PC-3 (cell line): ENCODE measurements around the gene HOXD11. TPM values are rescaled to one million over a fixed set of nuclear protein-coding genes. Genes with fewer than 3 reads are reported as not detected.

ENCODE experiments used
- ATAC-seq: fragments of 200-7000 bp; cut with Tn5 transposase; 2 replicates; pipeline ENCODE4 v1.9.1; 2020; ENCODE audit warnings: mild to moderate bottlenecking, moderate library complexity
- BruUV-seq: library from RNA; stranded (reverse); fragments of 400-500 nt; replicated peaks from 2 replicates; lab custom pipeline; 2021; lab: Mats Ljungman, UMichigan
- CTCF ChIA-PET: fragments of 300-600 bp; sonication (Branson Sonifier 250); formaldehyde crosslinking; loops from one replicate; lab custom pipeline; 2022; ENCODE audit warnings: antibody characterized with exemption; lab: Charles Lee
- POLR2A ChIA-PET: fragments of 300-600 bp; sonication (Branson Sonifier 250); formaldehyde crosslinking; loops from one replicate; lab custom pipeline; 2022; ENCODE audit warnings: antibody characterized with exemption; ENCODE audit not compliant: unreplicated experiment; lab: Charles Lee
- DNase-seq: peaks from one replicate; pipeline ENCODE4 v3.0.0-alpha.2; 2015
- H2AFZ ChIP-seq: fragments of 300-600 bp; sonication (generic); 2 replicates; pipeline ENCODE4 v1.6.0; 2016; ENCODE audit warnings: antibody characterized with exemption, low read length
- H3F3A ChIP-seq: fragments of 300-600 bp; sonication (generic); one replicate; pipeline ENCODE4 v1.6.0; 2017; ENCODE audit warnings: antibody characterized with exemption, low read length, control low read depth, mild to moderate bottlenecking; ENCODE audit not compliant: unreplicated experiment
- H3K27ac ChIP-seq: fragments of 300-600 bp; sonication (generic); 2 replicates; pipeline ENCODE4 v1.5.1; 2016; ENCODE audit warnings: mild to moderate bottlenecking, low read length
- H3K27me3 ChIP-seq: fragments of 300-600 bp; sonication (generic); 2 replicates; pipeline ENCODE4 v1.6.1; 2016; ENCODE audit warnings: low read length, mixed read lengths
- H3K36me3 ChIP-seq: fragments of 300-600 bp; sonication (generic); 2 replicates; pipeline ENCODE4 v1.6.1; 2016; ENCODE audit warnings: low read depth, mixed run types, low read length, mixed read lengths
- H3K4me1 ChIP-seq: fragments of 300-600 bp; sonication (generic); 2 replicates; pipeline ENCODE4 v1.5.1; 2016; ENCODE audit warnings: low read length; ENCODE audit not compliant: insufficient read depth
- H3K4me2 ChIP-seq: fragments of 300-600 bp; sonication (generic); 2 replicates; pipeline ENCODE4 v1.6.0; 2016; ENCODE audit warnings: low read length
- H3K4me3 ChIP-seq: fragments of 300-600 bp; sonication (generic); 2 replicates; pipeline ENCODE4 v1.5.1; 2016; ENCODE audit warnings: mild to moderate bottlenecking, low read length, mixed read lengths
- H3K79me2 ChIP-seq: fragments of 300-600 bp; sonication (generic); 2 replicates; pipeline ENCODE4 v1.6.1; 2017; ENCODE audit warnings: low read length, mixed read lengths
- H3K9ac ChIP-seq: fragments of 300-600 bp; sonication (generic); 2 replicates; pipeline ENCODE4 v1.6.0; 2016; ENCODE audit warnings: mild to moderate bottlenecking, low read length
- H3K9me2 ChIP-seq: fragments of 300-600 bp; sonication (generic); replicated peaks from 2 replicates; pipeline ENCODE4 v1.6.1; 2016; ENCODE audit warnings: mixed run types, low read length, mixed read lengths
- H3K9me3 ChIP-seq: fragments of 300-600 bp; sonication (generic); 2 replicates; pipeline ENCODE4 v1.6.1; 2016; ENCODE audit warnings: low read length, mixed read lengths
- H4K20me1 ChIP-seq: fragments of 300-600 bp; sonication (generic); 2 replicates; pipeline ENCODE4 v1.6.1; 2016; ENCODE audit warnings: low read length, mixed read lengths
- EZH2 ChIP-seq: fragments of 300-600 bp; sonication (generic); IDR thresholded peaks from one replicate; pipeline ENCODE4 v1.6.1; 2017; ENCODE audit warnings: antibody characterized with exemption, mild to moderate bottlenecking, low read length; ENCODE audit not compliant: unreplicated experiment
- EZH2phosphoT487 ChIP-seq: fragments of 300-600 bp; sonication (generic); IDR thresholded peaks from 2 replicates; pipeline ENCODE4 v1.6.1; 2018; ENCODE audit warnings: mild to moderate bottlenecking, antibody characterized with exemption, low read length, borderline replicate concordance
- intact Hi-C: fragments of 100-400 bp; cut with micrococcal nuclease; formaldehyde crosslinking; loops from 2 replicates; pipeline ENCODE4 v1.9.0; 2023
- total RNA-seq: library from RNA; depleted of rRNA; stranded (reverse); fragments of >200 nt; gene quantifications from 2 replicates; pipeline ENCODE4 v1.2.3, GENCODE V29; 2014
- TF ChIP-seq, protein P1 (sequence below): fragments of 300-600 bp; sonication (generic); conservative IDR thresholded peaks from 2 replicates; pipeline ENCODE4 v1.5.1; 2017; ENCODE audit warnings: antibody characterized with exemption, low read depth, mild to moderate bottlenecking, low read length

The HOXD11 gene
- total RNA-seq, 1 experiment from 2014 or later: not detected

GRCh38 chr2:176152350-176153181, 45.5 kb downstream of the HOXD11 start:
- Histone ChIP-seq H3K4me3 (no peak overlapping the region), H2AFZ (no peak overlapping the region), H3K9ac (no peak overlapping the region), H3K36me3 (no peaks in the 10 kb centered on the region), H3K79me2 (no peaks in the 10 kb centered on the region), H3F3A (no peaks in the 10 kb centered on the region), H4K20me1 (no peaks in the 10 kb centered on the region), H3K27me3 (no peaks in the 10 kb centered on the region), H3K9me2 (no peaks in the 10 kb centered on the region), H3K9me3 (no peaks in the 10 kb centered on the region), H3K4me1 (no peaks in the 10 kb centered on the region), H3K27ac (no peak overlapping the region), H3K4me2 (no peak overlapping the region)
- intact Hi-C loops: no loop called here
- ChIA-PET CTCF (no interaction called here), POLR2A (no interaction called here)
- TF ChIP-seq EZH2phosphoT487 (no peak), EZH2 (no peak)
- TF ChIP-seq, protein P1, sequence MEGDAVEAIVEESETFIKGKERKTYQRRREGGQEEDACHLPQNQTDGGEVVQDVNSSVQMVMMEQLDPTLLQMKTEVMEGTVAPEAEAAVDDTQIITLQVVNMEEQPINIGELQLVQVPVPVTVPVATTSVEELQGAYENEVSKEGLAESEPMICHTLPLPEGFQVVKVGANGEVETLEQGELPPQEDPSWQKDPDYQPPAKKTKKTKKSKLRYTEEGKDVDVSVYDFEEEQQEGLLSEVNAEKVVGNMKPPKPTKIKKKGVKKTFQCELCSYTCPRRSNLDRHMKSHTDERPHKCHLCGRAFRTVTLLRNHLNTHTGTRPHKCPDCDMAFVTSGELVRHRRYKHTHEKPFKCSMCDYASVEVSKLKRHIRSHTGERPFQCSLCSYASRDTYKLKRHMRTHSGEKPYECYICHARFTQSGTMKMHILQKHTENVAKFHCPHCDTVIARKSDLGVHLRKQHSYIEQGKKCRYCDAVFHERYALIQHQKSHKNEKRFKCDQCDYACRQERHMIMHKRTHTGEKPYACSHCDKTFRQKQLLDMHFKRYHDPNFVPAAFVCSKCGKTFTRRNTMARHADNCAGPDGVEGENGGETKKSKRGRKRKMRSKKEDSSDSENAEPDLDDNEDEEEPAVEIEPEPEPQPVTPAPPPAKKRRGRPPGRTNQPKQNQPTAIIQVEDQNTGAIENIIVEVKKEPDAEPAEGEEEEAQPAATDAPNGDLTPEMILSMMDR: no peak
- DNase-seq (no peak), ATAC-seq (no peak)
- BruUV-seq: no TSS peak

GRCh38 chr2:176154576-176155252, 47.6 kb downstream of the HOXD11 start:
- ChIA-PET POLR2A (no interaction called here), CTCF (interaction anchor here (0.7 kb wide), 2 partner anchors 8 to 499 kb away, joined by 4 read pairs; no protein-coding TSS in a partner anchor)
- no peak for DNase-seq
- Histone ChIP-seq H3K4me1 (no peaks in the 10 kb centered on the region), H3K9me2 (no peaks in the 10 kb centered on the region), H3K4me2 (no peak overlapping the region), H4K20me1 (no peaks in the 10 kb centered on the region), H3K9ac (no peak overlapping the region), H3F3A (no peaks in the 10 kb centered on the region), H3K27ac (no peak overlapping the region), H3K27me3 (no peaks in the 10 kb centered on the region), H3K4me3 (no peak overlapping the region), H2AFZ (no peak overlapping the region), H3K36me3 (no peaks in the 10 kb centered on the region), H3K9me3 (no peaks in the 10 kb centered on the region), H3K79me2 (no peaks in the 10 kb centered on the region)
- no TSS peak for BruUV-seq
- intact Hi-C loops: no loop called here
- TF ChIP-seq EZH2: no peak
- TF ChIP-seq EZH2phosphoT487: no peak
- TF ChIP-seq, protein P1: no peak
- no peak for ATAC-seq
